Neural cell (in vitro differentiated cells): Measurements from ENCODE around the gene CLTB. TPM values are rescaled to one million over a fixed set of nuclear protein-coding genes. Genes with fewer than 3 reads are reported as not detected.

Experiments
- H2AFZ ChIP-seq: fragments of 200-600, 300-800 bp; sonication (generic), shearing (Covaris generic); 2 replicates; pipeline ENCODE4 v1.6.0; 2014; ENCODE audit warnings: low read depth, mild to moderate bottlenecking, antibody characterized with exemption, low read length, moderate library complexity
- H3F3A ChIP-seq: fragments of 200-600 bp; shearing (Covaris generic); 2 replicates; pipeline ENCODE4 v1.6.1; 2016; ENCODE audit warnings: mild to moderate bottlenecking, moderate library complexity, mixed read lengths, antibody characterized with exemption, low read length; ENCODE audit not compliant: insufficient read depth, poor library complexity, severe bottlenecking
- H3K27ac ChIP-seq: fragments of 200-600, 300-800 bp; sonication (generic), shearing (Covaris generic); 2 replicates; pipeline ENCODE4 v1.5.1; 2014; ENCODE audit warnings: mild to moderate bottlenecking, low read length, moderate library complexity
- H3K27me3 ChIP-seq: fragments of 300-800, 200-600 bp; sonication (generic), shearing (Covaris generic); 2 replicates; pipeline ENCODE4 v1.6.0; 2014; ENCODE audit warnings: mild to moderate bottlenecking, low read depth, low read length, moderate library complexity; ENCODE audit not compliant: insufficient read depth
- H3K36me3 ChIP-seq: fragments of 300-800, 200-600 bp; sonication (generic), shearing (Covaris generic); 2 replicates; pipeline ENCODE4 v1.5.1; 2014; ENCODE audit warnings: mild to moderate bottlenecking, antibody characterized with exemption, low read length, moderate library complexity; ENCODE audit not compliant: insufficient read depth
- H3K4me2 ChIP-seq: fragments of 300-800, 200-600 bp; sonication (generic), shearing (Covaris generic); 2 replicates; pipeline ENCODE4 v1.6.0; 2014; ENCODE audit warnings: mild to moderate bottlenecking, low read length
- H3K4me3 ChIP-seq: fragments of 300-800, 200-600 bp; sonication (generic), shearing (Covaris generic); 2 replicates; pipeline ENCODE4 v1.5.1; 2014; ENCODE audit warnings: mild to moderate bottlenecking, low read length, moderate library complexity
- H3K79me2 ChIP-seq: fragments of 200-600 bp; shearing (Covaris generic); replicated peaks from 2 replicates; pipeline ENCODE4 v1.6.0; 2014; ENCODE audit warnings: mild to moderate bottlenecking, low read length, moderate library complexity; ENCODE audit not compliant: insufficient read depth
- H3K9ac ChIP-seq: fragments of 300-800, 200-600 bp; sonication (generic), shearing (Covaris generic); 2 replicates; pipeline ENCODE4 v1.6.1; 2016; ENCODE audit warnings: mild to moderate bottlenecking, low read length, mixed read lengths
- H3K9me2 ChIP-seq: fragments of 200-600 bp; shearing (Covaris generic); 2 replicates; pipeline ENCODE4 v1.6.1; 2016; ENCODE audit warnings: mild to moderate bottlenecking, low read length, mixed read lengths; ENCODE audit not compliant: insufficient read depth
- H3K9me3 ChIP-seq: fragments of 200-600, 300-800 bp; sonication (generic), shearing (Covaris generic); 2 replicates; pipeline ENCODE4 v1.6.1; 2016; ENCODE audit warnings: mild to moderate bottlenecking, mixed run types, low read length, moderate library complexity, mixed read lengths
- H4K20me1 ChIP-seq: fragments of 200-600 bp; shearing (Covaris generic); 2 replicates; pipeline ENCODE4 v1.6.1; 2016; ENCODE audit warnings: mild to moderate bottlenecking, mixed run types; ENCODE audit not compliant: insufficient read depth
- CTCF ChIP-seq: fragments of 450-650 bp; IDR thresholded peaks from 2 replicates; pipeline ENCODE4 v1.5.1; 2014; ENCODE audit warnings: antibody characterized with exemption, mild to moderate bottlenecking, moderate library complexity; ENCODE audit not compliant: poor library complexity, severe bottlenecking
- EP300 ChIP-seq: fragments of 450-650 bp; conservative IDR thresholded peaks from 2 replicates; pipeline ENCODE4 v1.6.1; 2014; ENCODE audit warnings: antibody characterized with exemption, mild to moderate bottlenecking, moderate library complexity; ENCODE audit not compliant: poor library complexity, severe bottlenecking
- EZH2 ChIP-seq: fragments of 200-600, 300-800 bp; shearing (Covaris generic), sonication (generic); IDR thresholded peaks from 2 replicates; pipeline ENCODE4 v1.6.1; 2014; ENCODE audit warnings: antibody characterized with exemption, low read length, borderline replicate concordance, mild to moderate bottlenecking; ENCODE audit not compliant: insufficient read depth, poor library complexity, severe bottlenecking
- MXI1 ChIP-seq: fragments of 450-650 bp; conservative IDR thresholded peaks from 2 replicates; pipeline ENCODE4 v1.6.1; 2014; ENCODE audit warnings: antibody characterized with exemption, mild to moderate bottlenecking; ENCODE audit not compliant: poor library complexity, severe bottlenecking
- POLR2AphosphoS5 ChIP-seq: IDR thresholded peaks from 2 replicates; pipeline ENCODE4 v1.6.1; 2012
- RAD21 ChIP-seq: fragments of 450-650 bp; conservative IDR thresholded peaks from 2 replicates; pipeline ENCODE4 v1.6.1; 2014; ENCODE audit warnings: antibody characterized with exemption, mild to moderate bottlenecking, moderate library complexity
- REST ChIP-seq: IDR thresholded peaks from 2 replicates; pipeline ENCODE4 v1.6.1; 2012; ENCODE audit warnings: borderline replicate concordance
- SMC3 ChIP-seq: fragments of 450-650 bp; conservative IDR thresholded peaks from 2 replicates; pipeline ENCODE4 v1.6.1; 2014; ENCODE audit warnings: antibody characterized with exemption, mild to moderate bottlenecking, moderate library complexity; ENCODE audit not compliant: poor library complexity
- TAF1 ChIP-seq: IDR thresholded peaks from 2 replicates; pipeline ENCODE4 v1.6.1; 2012; ENCODE audit warnings: low read depth
- polyA minus RNA-seq: library from RNA; depleted of rRNA, polyadenylated mRNA; stranded (reverse); fragments of >200 nt; gene quantifications from 2 replicates; pipeline ENCODE4 v1.2.3, GENCODE V29; 2014
- polyA plus RNA-seq: library from polyadenylated mRNA; depleted of rRNA; stranded (reverse); fragments of >200 nt; gene quantifications from 2 replicates; pipeline ENCODE4 v1.2.3, GENCODE V29; 2014

Gene CLTB
- polyA plus RNA-seq (239 and 245 TPM in 2 replicates), polyA minus RNA-seq (116 and 124 TPM in 2 replicates)

DNA sequence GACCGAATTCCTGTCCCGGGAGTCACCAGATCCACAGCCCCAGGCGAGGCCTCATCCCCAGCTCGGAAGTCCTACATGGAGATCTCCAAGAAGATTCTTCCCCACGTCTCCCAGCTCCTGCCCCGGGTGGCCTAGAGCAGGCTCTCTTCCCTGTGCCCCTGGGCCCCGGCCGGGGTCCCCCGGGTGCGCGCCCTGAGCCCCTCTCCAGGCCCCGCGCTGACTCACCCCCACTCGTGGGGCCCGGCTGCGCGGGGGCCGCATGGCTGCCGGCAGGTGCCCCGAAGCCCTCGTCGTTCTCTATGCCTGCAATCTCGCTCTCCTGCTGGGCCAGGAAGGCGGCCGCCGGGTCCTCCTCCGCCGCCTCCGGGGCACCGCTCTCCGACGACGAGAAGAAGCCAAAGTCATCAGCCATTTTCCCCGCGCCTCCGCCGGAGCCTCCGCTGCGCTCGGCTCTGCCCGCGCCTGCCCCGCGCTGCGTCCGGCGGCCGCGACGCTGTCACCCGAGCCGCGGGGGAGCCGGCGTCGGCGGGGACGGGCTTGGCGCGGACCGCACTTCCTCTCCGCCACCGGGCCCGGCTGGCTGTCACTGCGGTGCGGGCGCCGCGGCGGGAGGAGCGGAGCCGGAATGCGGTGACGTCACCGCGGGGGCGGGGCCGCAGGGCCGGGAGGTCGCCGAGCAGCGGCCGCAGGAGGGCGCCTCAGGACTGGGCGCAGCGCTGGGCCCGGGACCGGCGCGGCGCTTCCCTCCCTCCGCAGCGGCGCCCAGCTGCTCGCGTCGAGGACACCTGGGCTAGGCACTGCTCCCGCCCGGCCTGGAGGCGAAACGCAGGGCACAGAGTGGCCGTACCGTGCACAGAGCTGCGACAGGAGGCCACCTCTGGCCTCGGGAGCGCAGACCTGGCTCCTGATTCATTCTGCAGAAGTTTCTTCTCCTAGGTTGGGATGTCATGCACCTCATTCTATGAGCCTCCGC, at the start of gene CLTB:
Gene CLTB (minus strand): TSS at position 588 of the 973 bp plus-strand sequence. CDS start 176 bp downstream, at position 412.
- no peaks in the 10 kb centered on the region for H3K9me2 ChIP-seq
- H3F3A ChIP-seq, result no peaks in the 10 kb centered on the region
- H3K4me3 ChIP-seq, result peak within 1 kb of the TSS; percentile 95
- H3K79me2 ChIP-seq, result peaks cover 4% of the 10 kb centered on the region
- H3K9ac ChIP-seq, result peak within 1 kb of the TSS; percentile 88
- no peaks in the 10 kb centered on the region for H3K27me3 ChIP-seq
- peak within 1 kb of the TSS; percentile 21 for H2AFZ ChIP-seq
- no peaks in the 10 kb centered on the region for H3K36me3 ChIP-seq
- H3K4me2 ChIP-seq, result peak within 1 kb of the TSS; percentile 78
- no peaks in the 10 kb centered on the region for H4K20me1 ChIP-seq
- TF ChIP-seq TAF1, result peak; percentile 60
- TF ChIP-seq REST, result peak; percentile 25
- TF ChIP-seq EZH2, result no peak
- peak; percentile 77 for TF ChIP-seq MXI1
- peak; percentile 89 for TF ChIP-seq SMC3
- peak; percentile 81 for TF ChIP-seq EP300
- TF ChIP-seq RAD21, result peak; percentile 95
- peak; percentile 98 for TF ChIP-seq CTCF
- peak; percentile 95 for TF ChIP-seq POLR2AphosphoS5
- H3K27ac ChIP-seq, result peak within 1 kb of the TSS; percentile 71
- no peaks in the 10 kb centered on the region for H3K9me3 ChIP-seq

DNA sequence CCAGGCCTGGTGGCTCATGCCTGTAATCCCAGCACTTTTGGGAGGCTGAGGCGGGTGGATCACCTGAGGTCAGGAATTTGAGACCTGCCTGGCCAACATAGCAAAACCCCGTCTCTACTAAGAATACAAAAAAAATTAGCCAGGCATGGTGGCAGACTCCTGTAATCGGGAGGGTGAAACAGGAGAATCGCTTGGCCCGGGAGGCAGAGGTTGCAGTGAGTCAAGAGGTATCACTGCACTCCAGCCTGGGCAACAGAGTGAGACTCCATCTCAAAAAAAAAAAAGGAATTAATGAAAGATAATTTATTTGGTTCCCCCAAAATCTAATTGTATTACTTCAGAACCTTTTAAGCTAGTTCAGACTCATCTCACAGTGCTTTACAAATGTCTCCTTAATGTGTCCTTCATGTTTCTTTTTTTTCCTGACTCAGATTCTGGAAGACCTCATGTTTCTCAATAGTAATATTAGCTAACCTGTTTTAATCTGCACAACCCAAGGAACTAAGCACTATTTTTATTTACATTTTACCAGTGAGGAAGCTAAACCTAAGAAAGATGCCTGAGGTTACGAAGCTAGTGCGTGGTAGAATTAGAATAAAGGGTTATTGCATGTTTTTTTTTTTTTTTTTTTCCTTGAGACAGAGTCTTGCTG, 46.9 kb upstream of the CLTB start:
- Histone ChIP-seq H3K36me3 (no peaks in the 10 kb centered on the region), H4K20me1 (no peaks in the 10 kb centered on the region), H3K27me3 (no peaks in the 10 kb centered on the region), H3K79me2 (peaks cover 22% of the 10 kb centered on the region), H3K4me2 (no peak overlapping the region), H2AFZ (no peak overlapping the region), H3K9me2 (no peaks in the 10 kb centered on the region), H3K27ac (no peak overlapping the region), H3K9me3 (no peaks in the 10 kb centered on the region), H3K9ac (no peak overlapping the region), H3F3A (no peaks in the 10 kb centered on the region), H3K4me3 (no peak overlapping the region)
- TF ChIP-seq EP300 (no peak), TAF1 (no peak), SMC3 (no peak), MXI1 (no peak), CTCF (no peak), RAD21 (no peak), POLR2AphosphoS5 (no peak), EZH2 (no peak), REST (no peak)
